Uterus (tissue), 2 donors: ENCODE measurements around the gene TOMM20.
"Not testable (repeated sequence)": the region's sequence is repeated elsewhere in the genome, so short reads cannot be mapped to it uniquely, and the experiment has no call there.

Experiments used
- CTCF ChIP-seq, 4 experiments: fragments of 200-600 bp in 2 of 4; fragments of 450-650 bp in 2 of 4; sonication (generic) in 2 of 4; IDR thresholded peaks; one replicate each; pipeline ENCODE4 v1.5.1; 2016 to 2019; ENCODE audit warnings: antibody characterized with exemption in 4 of 4, mild to moderate bottlenecking in 2 of 4, moderate library complexity in 1 of 4
- POLR2A ChIP-seq, 2 donors: fragments of 450-650 bp; IDR thresholded peaks; one replicate each; pipeline ENCODE4 v1.6.1; 2016; ENCODE audit warnings: antibody characterized with exemption in 2 of 2, mild to moderate bottlenecking in 1 of 2, moderate library complexity in 1 of 2

DNA sequence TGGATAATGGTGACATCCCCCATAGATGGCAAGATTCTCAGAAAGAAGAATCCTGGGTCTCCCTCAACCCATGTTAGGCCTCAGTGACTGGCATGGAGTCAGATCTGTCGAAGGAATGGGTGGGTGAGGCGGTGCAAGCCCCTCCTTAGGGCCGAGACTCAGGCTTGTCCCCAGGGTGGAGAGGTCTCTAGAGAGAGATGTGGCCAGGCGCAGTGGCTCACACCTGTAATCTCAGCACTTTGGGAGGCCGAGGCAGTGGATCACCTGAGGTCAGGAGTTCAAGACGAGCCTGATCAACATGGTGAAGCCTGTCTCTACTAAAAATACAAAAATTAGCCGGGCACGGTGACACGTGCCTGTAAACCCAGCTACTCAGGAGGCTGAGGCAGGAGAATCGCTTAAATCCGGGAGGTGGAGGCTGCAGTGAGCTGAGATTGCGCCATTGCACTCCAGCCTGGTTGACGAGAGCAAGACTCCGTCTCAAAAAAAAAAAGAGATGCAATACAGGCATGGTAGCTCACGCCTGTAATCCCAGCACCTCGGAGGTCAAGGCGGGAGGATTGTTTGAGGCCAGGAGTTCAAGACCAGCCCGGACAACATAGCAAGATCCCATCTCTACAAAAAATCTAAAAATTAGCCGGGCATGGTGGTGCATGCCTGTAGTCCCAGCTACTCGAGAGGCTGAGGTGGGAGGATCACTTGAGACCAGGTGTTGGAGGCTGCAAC, 37.2 kb downstream of the TOMM20 start:
- not testable (repeated sequence) for TF ChIP-seq CTCF, POLR2A (IDR thresholded peaks at IDR 0.05)
